ENCODE measurements around the gene CHD9. TPM values are rescaled to one million over a fixed set of nuclear protein-coding genes. Genes with fewer than 3 reads are reported as not detected.

Gene CHD9
- total RNA-seq, 1 experiment from 2014 or later: 12.9 TPM

- H3K27me3 ChIP-seq (ENCODE audit: control insufficient read depth, insufficient read depth, low read length): no peaks in the 10 kb centered on the region
- no peak overlapping the region for H3K4me3 ChIP-seq (ENCODE audit: insufficient read depth, low read depth, low read length)
- DNase-seq: peak; percentile 20
- H3K36me3 ChIP-seq (replicated peaks; ENCODE audit: control insufficient read depth, insufficient read depth, low read length): no peaks in the 10 kb centered on the region
These were observed 36.0 kb downstream of the CHD9 start for GRCh38 chr16:53090591-53091411.

DNA sequence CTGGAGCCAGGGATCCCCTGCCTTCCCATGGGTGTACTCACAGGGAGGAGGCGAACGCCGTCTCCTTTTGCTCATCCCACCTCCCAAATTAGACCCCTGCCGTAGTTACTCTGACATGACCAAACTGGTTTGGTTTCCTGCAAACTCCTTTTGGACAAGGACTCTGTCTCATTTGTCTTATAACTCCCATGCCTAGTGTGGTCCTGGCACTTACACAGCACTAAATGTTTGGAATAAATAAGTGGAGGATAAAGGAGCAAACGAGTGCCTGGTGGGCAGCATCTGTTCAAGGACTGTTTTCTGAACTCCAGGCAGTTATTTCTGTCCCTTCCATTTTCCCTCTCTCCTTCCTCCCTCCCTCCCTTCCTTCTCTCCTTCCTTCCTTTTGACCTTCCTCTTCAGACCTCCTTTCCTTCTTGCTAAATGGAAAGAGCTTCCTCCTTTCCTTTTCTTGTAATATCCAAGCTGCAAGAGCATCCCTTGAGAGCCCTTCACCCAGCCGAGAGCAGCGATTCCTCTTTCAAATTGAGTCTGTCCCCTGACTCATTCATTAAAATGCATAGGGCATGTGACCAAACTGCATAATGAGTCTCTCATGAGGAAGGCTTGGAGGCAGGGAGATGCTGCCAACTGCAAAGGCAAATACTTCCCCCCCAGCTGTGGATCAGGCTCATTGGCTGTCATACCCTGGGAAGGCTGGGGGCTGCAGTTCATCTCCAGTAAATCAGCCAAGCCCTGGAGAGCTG, 36.8 kb downstream of the CHD9 start:
- peak; percentile 84 for DNase-seq
- Histone ChIP-seq H3K36me3 (replicated peaks; ENCODE audit: control insufficient read depth, insufficient read depth, low read length) (no peaks in the 10 kb centered on the region), H3K4me3 (ENCODE audit: insufficient read depth, low read depth, low read length) (no peak overlapping the region), H3K27me3 (ENCODE audit: control insufficient read depth, insufficient read depth, low read length) (no peaks in the 10 kb centered on the region)

DNA sequence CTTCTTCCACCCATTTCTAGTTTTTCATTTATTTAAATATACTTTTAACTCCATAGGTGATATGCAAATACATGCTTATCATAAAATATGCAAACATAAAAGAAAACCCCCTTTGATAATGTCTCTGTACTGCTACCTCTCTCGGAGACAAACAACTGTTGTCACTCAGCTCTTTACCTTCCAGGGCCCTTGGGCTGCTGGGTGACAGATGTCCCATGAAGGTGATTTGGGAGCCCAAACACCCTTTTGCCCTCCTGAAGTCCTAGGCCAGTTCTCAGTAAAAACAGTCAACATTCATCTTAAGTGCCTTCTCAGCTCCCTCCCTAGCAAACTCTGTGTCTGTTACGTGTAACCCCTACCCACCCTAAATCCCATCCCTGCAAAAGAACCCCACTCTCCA, 37.5 kb downstream of the CHD9 start:
- no peak for DNase-seq

DNA sequence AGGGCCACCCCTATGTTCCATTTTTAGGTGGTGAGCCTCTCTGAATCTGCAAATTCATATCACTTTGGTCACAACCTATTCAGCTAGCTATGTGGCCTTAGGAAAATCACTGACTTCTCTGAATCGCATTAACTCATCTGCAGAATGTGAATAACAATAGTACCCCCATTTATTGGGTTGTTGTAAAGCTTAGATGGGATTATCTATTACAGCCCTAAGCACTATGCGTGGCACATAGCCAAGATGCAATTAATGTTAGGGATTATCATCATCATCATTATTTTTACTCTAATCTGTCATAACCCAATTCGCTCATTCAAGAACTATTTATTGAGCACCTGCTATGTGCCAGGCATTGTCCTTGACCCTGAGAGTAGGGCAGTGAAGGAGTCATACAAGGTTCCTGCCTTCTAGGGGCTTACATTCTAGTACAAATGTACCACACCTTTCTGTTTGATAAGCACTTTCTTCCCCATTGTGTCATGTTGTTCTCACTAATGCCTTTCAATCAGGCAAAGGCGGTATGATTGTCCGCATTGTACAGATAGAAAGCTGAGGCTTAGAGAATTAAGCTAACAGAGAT, 38.5 kb downstream of the CHD9 start:
- no peak for DNase-seq
- no peaks in the 10 kb centered on the region for H3K36me3 ChIP-seq (replicated peaks; ENCODE audit: control insufficient read depth, insufficient read depth, low read length)
- no peak overlapping the region for H3K4me3 ChIP-seq (ENCODE audit: insufficient read depth, low read depth, low read length)
- H3K27me3 ChIP-seq (ENCODE audit: control insufficient read depth, insufficient read depth, low read length): no peaks in the 10 kb centered on the region

More for the DNA sequence above, 37.5 kb downstream of the CHD9 start:
- Histone ChIP-seq H3K36me3 (replicated peaks; ENCODE audit: control insufficient read depth, insufficient read depth, low read length) (no peaks in the 10 kb centered on the region), H3K27me3 (ENCODE audit: control insufficient read depth, insufficient read depth, low read length) (no peaks in the 10 kb centered on the region), H3K4me3 (ENCODE audit: insufficient read depth, low read depth, low read length) (no peak overlapping the region)

DNA sequence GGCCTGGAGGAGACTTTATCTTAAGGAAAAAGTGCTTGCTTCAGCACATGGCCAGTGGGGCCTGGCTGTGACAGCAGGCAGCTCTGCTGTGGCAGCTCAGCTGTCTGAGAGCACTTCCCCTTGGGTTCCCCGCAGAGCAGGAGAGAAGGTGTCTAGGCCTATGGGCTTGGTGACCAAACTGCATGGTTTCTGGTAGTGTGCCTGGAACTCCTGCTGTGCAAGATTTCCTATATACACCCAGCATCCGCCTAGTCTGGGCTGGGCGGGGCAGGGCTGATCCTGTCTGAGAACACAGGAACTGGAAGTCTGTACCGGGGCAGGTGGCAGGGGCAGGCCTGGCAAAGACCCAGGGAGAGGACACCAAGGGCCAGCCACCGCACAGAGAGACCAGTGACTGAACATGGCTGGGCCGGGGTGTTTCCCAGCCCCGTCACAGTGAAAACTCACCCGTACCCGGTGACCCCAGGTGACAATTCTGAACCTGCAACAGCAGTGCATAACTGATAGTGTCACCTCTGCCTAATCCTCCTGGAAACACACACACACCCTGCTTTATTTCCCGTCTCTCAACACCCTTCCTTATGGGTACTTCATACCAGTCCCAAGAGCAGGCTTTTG, 39.3 kb downstream of the CHD9 start:
- no peak overlapping the region for H3K4me3 ChIP-seq (ENCODE audit: insufficient read depth, low read depth, low read length)
- no peaks in the 10 kb centered on the region for H3K36me3 ChIP-seq (replicated peaks; ENCODE audit: control insufficient read depth, insufficient read depth, low read length)
- no peak for DNase-seq
- no peaks in the 10 kb centered on the region for H3K27me3 ChIP-seq (ENCODE audit: control insufficient read depth, insufficient read depth, low read length)

- Histone ChIP-seq H3K36me3 (replicated peaks; ENCODE audit: control insufficient read depth, insufficient read depth, low read length) (no peaks in the 10 kb centered on the region), H3K27me3 (ENCODE audit: control insufficient read depth, insufficient read depth, low read length) (no peaks in the 10 kb centered on the region), H3K4me3 (ENCODE audit: insufficient read depth, low read depth, low read length) (no peak overlapping the region)
- DNase-seq: no peak
These were observed 42.4 kb downstream of the CHD9 start for GRCh38 chr16:53097190-53097589.

DNA sequence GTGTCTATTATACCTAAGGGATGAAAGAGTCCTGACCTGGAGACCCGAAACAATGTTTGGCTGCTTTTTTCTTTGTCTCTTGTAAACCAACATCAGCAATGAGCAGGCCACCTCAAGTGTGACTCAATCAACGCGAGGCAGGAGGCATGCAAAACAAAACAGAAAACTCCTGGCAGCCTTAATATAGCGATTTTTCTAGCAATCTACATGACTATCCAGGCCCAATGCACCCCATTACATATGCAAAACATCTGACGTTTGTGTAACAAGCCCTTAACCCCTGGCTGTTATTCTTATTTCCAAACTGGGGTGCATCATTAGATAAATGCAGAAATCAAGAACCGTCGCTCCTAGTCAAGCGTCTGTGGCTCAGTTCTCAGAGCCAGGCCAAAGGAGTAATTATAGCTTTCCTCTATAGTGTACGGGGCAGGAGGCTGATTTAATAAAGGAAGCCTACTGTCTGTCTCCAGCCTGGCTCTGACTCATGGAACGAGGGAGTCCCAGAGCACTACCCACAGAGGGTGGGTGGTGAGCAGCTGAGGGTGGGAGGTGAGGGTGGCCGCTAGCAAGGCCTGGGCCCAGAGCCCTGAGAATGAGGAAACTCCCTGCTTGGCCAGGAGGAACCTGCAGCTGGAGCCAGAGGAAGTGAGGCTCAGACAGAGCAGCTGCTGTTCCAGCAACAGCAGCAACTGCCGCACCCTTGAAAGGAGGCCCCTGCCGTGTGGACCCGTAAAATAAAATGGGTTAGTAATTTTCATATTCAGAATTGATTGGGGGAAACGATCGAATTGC, 43.9 kb downstream of the CHD9 start:
- H3K36me3 ChIP-seq (replicated peaks; ENCODE audit: control insufficient read depth, insufficient read depth, low read length): no peaks in the 10 kb centered on the region
- peak; percentile 48 for DNase-seq
- H3K4me3 ChIP-seq (ENCODE audit: insufficient read depth, low read depth, low read length): no peak overlapping the region; the same call in 1 of the 2 replicates
- no peaks in the 10 kb centered on the region for H3K27me3 ChIP-seq (ENCODE audit: control insufficient read depth, insufficient read depth, low read length)

- DNase-seq: peak; percentile 93
- H3K4me3 ChIP-seq (ENCODE audit: insufficient read depth, low read depth, low read length): peak overlapping the region; percentile 47
- no peaks in the 10 kb centered on the region for H3K36me3 ChIP-seq (replicated peaks; ENCODE audit: control insufficient read depth, insufficient read depth, low read length)
These were observed 44.7 kb downstream of the CHD9 start for GRCh38 chr16:53099318-53100130.

GRCh38 chr16:53100131-53100748, 45.4 kb downstream of the CHD9 start:
- no peaks in the 10 kb centered on the region for H3K36me3 ChIP-seq (replicated peaks; ENCODE audit: control insufficient read depth, insufficient read depth, low read length)

More at GRCh38 chr16:53099318-53100130, 44.7 kb downstream of the CHD9 start:
- no peaks in the 10 kb centered on the region for H3K27me3 ChIP-seq (ENCODE audit: control insufficient read depth, insufficient read depth, low read length)

DNA sequence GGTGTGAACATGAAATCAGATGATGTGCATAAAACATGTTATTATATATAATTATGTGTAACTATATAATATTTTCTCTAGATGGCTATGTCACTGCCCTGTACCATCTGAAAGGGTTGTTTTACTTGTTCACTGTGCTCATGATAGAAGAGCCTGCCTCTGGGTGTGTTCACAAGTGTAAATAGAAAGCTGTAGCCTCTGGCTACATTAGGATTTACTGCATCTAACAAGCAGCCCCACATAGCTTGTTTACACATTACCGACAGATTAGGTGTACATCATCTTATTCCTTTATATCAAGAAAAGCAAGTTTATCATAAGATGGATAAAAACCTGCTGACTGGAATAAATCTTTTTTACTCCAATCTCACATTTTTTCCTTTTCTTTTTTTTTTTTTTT, 46.1 kb downstream of the CHD9 start:
- Histone ChIP-seq H3K4me3 (ENCODE audit: insufficient read depth, low read depth, low read length) (no peak overlapping the region), H3K36me3 (replicated peaks; ENCODE audit: control insufficient read depth, insufficient read depth, low read length) (no peaks in the 10 kb centered on the region), H3K27me3 (ENCODE audit: control insufficient read depth, insufficient read depth, low read length) (no peaks in the 10 kb centered on the region)
- no peak for DNase-seq

More at GRCh38 chr16:53100131-53100748, 45.4 kb downstream of the CHD9 start:
- H3K27me3 ChIP-seq (ENCODE audit: control insufficient read depth, insufficient read depth, low read length): no peaks in the 10 kb centered on the region
- H3K4me3 ChIP-seq (ENCODE audit: insufficient read depth, low read depth, low read length): peak overlapping the region; percentile 47
- no peak for DNase-seq

DNA sequence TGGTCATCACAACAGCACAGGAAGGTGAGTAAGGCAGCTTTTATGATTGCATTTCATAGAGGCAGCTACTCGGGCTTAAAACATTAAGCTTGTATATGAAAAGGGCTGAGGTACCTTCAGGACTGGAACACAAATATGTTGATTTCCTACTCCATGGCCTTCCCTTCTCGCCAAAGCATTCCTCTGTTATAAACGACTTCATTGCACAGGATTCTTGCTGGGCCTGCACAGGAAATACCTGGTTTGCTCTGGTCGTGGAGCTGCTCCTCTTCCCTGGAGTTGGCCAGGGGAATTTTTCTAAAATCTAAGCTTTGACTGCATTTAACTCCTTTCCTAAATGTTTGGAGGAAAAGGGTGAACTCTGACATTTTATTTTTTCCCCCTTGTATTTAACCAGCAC, 49.0 kb downstream of the CHD9 start:
- DNase-seq: no peak
- Histone ChIP-seq H3K4me3 (ENCODE audit: insufficient read depth, low read depth, low read length) (no peak overlapping the region), H3K27me3 (ENCODE audit: control insufficient read depth, insufficient read depth, low read length) (no peaks in the 10 kb centered on the region), H3K36me3 (replicated peaks; ENCODE audit: control insufficient read depth, insufficient read depth, low read length) (no peaks in the 10 kb centered on the region)

DNA sequence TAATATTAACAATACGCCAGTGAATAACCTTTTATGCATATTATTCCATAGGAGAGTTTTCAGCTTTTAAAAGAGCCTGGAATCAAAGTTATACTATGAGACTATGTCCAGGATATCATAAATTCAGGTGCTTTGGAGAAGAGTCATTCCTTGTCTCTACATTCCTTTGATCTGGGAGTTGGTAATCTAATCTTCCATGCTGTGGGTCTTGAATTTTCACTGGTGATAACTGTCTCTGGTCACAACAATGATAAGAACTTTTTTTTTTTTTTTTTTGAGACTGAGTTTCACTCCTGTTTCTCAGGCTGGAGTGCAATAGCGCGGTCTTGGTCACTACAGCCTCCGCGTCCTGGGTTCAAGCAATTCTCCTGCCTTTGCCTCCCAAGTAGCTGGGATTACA, 50.8 kb downstream of the CHD9 start:
- H3K4me3 ChIP-seq (ENCODE audit: insufficient read depth, low read depth, low read length): no peak overlapping the region
- H3K36me3 ChIP-seq (replicated peaks; ENCODE audit: control insufficient read depth, insufficient read depth, low read length): no peaks in the 10 kb centered on the region
- no peaks in the 10 kb centered on the region for H3K27me3 ChIP-seq (ENCODE audit: control insufficient read depth, insufficient read depth, low read length)
- no peak for DNase-seq

Measured in H7 (cell line).